HG03103 (cell line): ENCODE data around the gene GNPTAB.
"Not testable (repeated sequence)": the region's sequence is repeated elsewhere in the genome, so short reads cannot be mapped to it uniquely, and the experiment has no call there.

Experiments
- ATAC-seq: cut with Tn5 transposase; IDR thresholded peaks from one replicate; pipeline ENCODE4 v1.9.1; 2021; ENCODE audit warnings: low read depth; ENCODE audit not compliant: unreplicated experiment

Gene GNPTAB

DNA sequence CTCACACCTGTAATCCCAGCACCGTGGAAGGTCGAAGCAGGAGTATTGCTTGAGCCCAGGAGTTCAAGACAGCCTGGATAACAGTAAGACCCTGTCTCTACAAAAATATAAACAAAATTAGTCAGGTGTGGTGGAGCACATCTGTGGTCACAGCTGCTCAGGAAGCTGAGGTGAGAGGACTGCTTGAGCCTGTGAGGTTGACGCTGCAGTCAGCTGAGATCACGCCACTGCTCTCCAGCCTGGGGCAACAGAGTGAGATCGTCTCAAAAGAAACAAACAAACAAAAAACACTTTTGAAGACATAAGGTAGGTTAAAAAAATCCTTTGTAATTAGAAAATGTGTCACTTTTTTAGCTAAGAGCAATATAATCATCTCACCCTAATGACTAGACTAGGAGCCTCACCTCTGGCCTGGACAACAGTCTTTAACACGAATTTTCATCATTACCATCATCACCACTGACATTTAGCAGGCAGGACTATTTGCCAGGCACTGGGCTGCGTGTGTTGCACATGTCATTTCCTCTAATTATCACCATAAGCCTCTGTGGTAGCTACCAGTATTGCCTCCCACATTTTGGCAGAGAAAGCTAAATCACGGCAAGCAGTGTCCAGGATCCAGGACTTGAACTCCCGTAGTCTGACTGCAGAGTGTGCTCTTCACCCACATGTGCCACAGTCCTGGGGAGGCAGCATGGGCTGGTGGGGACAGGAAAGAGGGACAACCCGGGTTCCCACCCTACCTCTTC, 86.9 kb downstream of the GNPTAB start:
- peak; percentile 98 for ATAC-seq

DNA sequence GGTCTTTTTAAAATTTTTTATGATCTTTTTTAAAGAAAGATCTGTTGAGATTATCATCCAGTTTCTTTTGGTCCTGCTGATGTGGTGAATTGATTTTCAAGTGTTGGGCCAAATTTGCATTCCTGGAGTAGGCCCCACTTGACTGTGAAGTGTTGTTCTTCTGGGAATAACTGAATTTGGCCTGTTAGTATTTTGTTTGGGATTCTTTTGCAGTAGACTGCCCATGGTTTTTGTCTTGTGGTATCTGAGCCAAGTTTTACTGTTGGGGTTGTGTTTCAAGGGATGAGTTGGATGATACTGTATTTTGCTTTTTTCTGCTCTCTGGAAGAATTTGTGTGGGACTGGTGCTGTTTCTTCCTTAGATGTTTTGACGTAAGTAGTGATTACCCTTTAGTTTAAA, 87.5 kb downstream of the GNPTAB start:
- no peak for ATAC-seq

GRCh38 chr12:101740980-101741379, 89.8 kb downstream of the GNPTAB start:
- ATAC-seq: no peak

- no peak for ATAC-seq
Measured at GRCh38 chr12:101740566-101740965, 90.2 kb downstream of the GNPTAB start.

DNA sequence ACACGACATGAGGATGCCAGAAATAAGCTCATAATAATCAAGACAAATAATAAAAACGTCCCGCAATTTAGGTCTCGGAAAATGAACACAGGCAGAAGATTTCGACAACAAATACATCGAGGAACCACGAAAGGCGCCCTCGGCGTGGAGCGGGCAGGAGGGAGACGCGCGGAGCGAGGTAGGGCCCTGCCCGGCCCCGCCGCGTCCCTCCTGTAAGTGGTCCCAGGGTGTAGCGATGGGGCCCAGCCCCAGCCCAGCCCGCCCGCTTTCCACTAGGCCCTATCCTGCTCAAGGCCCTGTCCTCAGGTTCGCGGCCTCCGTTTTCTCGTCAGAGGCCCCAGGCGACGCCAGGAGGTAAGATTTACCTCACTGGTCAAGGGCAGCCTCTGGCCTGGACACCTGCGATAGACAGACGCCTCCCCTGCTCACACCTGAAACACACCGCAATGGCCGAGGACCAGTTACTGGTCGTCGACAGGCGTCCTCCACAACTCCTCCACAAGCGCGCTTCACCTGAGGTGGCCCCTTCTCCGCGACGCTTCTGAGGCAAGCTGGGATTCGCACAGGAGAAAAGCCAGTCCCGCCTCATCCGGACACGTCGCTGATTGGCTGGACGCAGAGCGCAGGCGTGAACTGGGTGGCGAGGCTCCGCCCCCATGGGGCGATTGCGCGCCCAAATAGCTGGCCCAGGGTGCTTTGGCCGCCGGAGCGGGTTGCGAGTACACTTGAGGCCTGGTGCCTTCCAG, 91.7 kb downstream of the GNPTAB start, which contains the start of gene SYCP3:
Gene SYCP3, minus strand, starts transcription at position 543 of the 746 bp plus-strand sequence. CDS start 1,527 bp downstream, outside the sequence.
- ATAC-seq: no peak

GRCh38 chr12:101737476-101737875, 93.3 kb downstream of the GNPTAB start:
- no peak for ATAC-seq

GRCh38 chr12:101734482-101734881, 96.3 kb downstream of the GNPTAB start:
- not testable (repeated sequence) for ATAC-seq

- no peak for ATAC-seq
Measured at GRCh38 chr12:101733166-101733565, 97.6 kb downstream of the GNPTAB start.

GRCh38 chr12:101732318-101732717, 98.4 kb downstream of the GNPTAB start:
- ATAC-seq: no peak

- no peak for ATAC-seq
Measured at GRCh38 chr12:101729842-101730241, 100.9 kb downstream of the GNPTAB start.

DNA sequence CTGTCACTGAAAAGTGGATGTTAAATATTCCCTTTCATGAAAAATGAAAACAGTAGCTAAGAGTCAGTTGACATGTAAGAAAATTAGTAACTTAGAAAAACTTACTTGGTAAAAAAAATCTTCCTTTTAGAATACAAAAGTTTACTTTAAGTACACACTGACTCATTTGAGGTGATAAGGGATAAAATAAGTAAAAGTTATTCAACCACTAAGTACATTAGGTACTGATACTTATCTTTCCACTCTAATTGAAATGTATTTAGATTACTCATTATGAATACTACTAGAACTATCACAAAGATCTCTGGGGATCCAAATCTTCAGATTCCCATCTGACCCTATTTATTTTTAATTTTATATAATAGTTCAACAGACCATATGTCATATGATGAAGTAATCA, 103.7 kb downstream of the GNPTAB start:
- ATAC-seq: no peak

GRCh38 chr12:101722392-101722791, 108.4 kb downstream of the GNPTAB start:
- no peak for ATAC-seq

DNA sequence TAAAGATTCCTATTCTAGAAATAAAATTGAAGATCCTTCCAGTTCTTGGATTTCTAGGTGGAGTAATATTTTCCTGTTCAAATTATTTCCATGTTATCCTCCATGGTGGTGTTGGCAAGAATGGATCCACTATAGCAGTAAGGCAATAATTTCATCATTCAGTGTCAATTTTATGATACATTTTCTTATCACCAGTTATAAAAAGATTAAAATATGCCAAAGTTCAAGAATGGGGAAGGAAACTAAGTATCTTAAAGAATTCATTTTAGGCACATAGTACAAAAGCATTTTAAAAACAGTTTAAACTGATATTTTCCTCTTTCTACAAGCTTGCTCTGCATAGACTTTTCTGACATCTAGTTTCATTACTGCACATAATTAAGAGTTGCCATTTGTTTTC, 110.6 kb downstream of the GNPTAB start:
- ATAC-seq: no peak

DNA sequence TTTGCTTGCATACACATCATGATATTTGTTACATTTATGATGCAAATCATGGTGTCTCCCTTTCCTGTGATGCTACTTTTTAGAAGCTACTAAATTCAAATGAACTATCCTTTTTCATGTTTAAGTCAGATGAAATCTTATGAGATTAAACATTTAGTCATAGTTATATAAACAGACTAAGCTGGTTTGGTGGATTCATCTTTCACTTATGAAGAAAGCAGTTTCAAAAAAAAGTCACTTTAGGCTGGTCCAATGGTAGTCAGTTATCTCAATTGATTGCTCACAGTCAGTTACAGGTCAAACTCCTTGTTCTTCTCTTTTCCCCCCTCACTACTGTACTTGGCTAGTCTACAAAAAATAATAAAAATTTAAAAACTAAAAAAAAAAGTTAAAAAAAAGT, 111.2 kb downstream of the GNPTAB start:
- ATAC-seq: no peak

GRCh38 chr12:101714877-101715444, 115.8 kb downstream of the GNPTAB start:
- ATAC-seq: no peak

- ATAC-seq: no peak
Measured at GRCh38 chr12:101713930-101714329, 116.8 kb downstream of the GNPTAB start.

DNA sequence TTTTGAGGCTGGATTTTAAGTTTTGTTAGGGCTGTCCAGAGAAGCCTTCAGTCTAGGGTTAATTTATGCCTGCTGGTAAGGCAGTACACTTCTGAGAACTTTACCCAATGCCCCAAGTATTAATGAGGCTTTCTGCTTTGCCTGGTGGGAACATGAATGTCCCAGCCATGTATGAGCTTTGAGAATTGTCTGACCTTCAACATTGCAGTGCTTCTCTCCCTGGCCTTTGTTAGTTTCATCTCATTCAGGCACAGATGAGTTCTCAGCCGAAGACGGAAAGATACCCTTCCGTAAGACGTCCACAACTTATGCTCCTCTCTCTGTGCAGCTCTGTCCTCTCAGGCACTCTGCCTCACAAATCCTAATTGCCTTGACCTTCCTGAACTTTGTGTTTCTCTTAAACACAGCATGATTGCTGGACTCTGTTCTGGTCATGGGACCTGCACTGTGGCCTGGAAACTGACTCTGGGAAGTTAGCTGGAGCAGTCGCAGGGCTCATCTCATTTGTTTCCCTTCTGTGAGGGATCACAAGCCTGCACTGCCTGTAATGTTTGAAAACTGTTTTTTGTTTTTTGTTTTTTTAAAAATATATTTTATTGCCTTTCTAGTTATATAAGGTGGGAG, 117.6 kb downstream of the GNPTAB start:
- ATAC-seq: no peak

- ATAC-seq: no peak
Measured at GRCh38 chr12:101710288-101710687, 120.5 kb downstream of the GNPTAB start.

GRCh38 chr12:101707131-101707782, 123.5 kb downstream of the GNPTAB start:
- no peak for ATAC-seq

DNA sequence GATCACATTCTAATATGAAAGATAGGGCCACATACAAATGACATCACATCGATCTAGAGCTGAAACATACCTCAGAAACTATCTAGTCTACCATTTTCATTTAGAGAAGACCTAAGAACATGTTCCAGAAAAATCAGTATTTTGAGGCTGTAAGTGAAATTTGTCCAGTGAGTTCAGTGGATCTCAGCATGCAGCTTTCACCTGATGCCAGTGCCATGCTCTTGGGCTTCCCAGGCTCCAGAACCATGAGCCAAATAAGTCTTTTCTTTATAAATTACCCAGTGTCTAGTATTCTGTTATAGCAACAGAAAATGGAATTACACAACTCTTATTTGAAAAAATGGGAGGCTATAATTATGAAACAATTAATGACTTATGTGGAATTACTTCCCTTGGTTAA, 124.4 kb downstream of the GNPTAB start:
- no peak for ATAC-seq

GRCh38 chr12:101703487-101703886, 127.3 kb downstream of the GNPTAB start:
- ATAC-seq: no peak
